Adrenal gland (tissue), 5 donors: ENCODE data around the gene MRPS11.

Source experiments
- POLR2A ChIP-seq, 2 donors: fragments of 450-650 bp; IDR thresholded peaks; one replicate each; pipeline ENCODE4 v1.6.1; 2017; ENCODE audit warnings: antibody characterized with exemption in 2 of 2, mild to moderate bottlenecking in 2 of 2, moderate library complexity in 1 of 2
- TF ChIP-seq, protein P1 (sequence below), 6 experiments: fragments of 450-650 bp in 4 of 6; fragments of 200-600 bp in 2 of 6; sonication (generic) in 1 of 6; IDR thresholded peaks; 1 replicate in 5 of 6; 2 replicates in 1 of 6; pipeline versions ENCODE4 v1.5.1 to v1.8.0; 2016 to 2021; ENCODE audit warnings: antibody characterized with exemption in 6 of 6, mild to moderate bottlenecking in 2 of 6, moderate library complexity in 1 of 6
- donor health status: DM: no; HTN: no; CAD: no.

DNA sequence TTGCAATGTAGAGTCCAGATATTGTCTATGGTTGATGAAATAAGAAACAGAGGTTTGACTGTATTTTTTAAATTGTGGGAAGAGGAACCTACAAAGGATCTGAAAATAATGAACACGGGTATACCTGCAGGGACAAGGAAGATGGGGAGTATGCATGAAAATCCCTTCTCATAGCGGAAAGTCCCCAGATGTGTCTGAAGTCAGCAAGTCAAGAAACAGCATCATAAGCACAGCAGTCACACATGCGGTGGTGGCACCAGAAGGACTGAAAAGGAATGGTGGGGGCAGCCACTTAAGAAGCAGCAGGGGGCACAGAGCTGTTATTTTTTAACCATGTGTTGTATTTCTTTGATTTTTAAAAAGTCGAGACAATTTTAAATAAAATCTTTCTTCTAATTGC is 4.7 kb downstream of the MRPS11 start:
- TF ChIP-seq POLR2A (IDR thresholded peaks at IDR 0.05) = no peak
- TF ChIP-seq, protein P1, sequence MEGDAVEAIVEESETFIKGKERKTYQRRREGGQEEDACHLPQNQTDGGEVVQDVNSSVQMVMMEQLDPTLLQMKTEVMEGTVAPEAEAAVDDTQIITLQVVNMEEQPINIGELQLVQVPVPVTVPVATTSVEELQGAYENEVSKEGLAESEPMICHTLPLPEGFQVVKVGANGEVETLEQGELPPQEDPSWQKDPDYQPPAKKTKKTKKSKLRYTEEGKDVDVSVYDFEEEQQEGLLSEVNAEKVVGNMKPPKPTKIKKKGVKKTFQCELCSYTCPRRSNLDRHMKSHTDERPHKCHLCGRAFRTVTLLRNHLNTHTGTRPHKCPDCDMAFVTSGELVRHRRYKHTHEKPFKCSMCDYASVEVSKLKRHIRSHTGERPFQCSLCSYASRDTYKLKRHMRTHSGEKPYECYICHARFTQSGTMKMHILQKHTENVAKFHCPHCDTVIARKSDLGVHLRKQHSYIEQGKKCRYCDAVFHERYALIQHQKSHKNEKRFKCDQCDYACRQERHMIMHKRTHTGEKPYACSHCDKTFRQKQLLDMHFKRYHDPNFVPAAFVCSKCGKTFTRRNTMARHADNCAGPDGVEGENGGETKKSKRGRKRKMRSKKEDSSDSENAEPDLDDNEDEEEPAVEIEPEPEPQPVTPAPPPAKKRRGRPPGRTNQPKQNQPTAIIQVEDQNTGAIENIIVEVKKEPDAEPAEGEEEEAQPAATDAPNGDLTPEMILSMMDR (IDR thresholded peaks at IDR 0.05) = no peak
